Pons (tissue), 1 donor: ENCODE measurements around the gene EDDM13.
"Not testable (repeated sequence)": the region's sequence is repeated elsewhere in the genome, so short reads cannot be mapped to it uniquely, and the experiment has no call there.

Source experiments
- DNase-seq: peaks from one replicate; pipeline ENCODE4 v3.0.0-alpha.2; 2016; ENCODE audit warnings: low spot score

Gene EDDM13, protein sequence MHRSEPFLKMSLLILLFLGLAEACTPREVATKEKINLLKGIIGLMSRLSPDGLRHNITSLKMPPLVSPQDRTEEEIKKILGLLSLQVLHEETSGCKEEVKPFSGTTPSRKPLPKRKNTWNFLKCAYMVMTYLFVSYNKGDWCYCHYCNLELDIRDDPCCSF

DNA sequence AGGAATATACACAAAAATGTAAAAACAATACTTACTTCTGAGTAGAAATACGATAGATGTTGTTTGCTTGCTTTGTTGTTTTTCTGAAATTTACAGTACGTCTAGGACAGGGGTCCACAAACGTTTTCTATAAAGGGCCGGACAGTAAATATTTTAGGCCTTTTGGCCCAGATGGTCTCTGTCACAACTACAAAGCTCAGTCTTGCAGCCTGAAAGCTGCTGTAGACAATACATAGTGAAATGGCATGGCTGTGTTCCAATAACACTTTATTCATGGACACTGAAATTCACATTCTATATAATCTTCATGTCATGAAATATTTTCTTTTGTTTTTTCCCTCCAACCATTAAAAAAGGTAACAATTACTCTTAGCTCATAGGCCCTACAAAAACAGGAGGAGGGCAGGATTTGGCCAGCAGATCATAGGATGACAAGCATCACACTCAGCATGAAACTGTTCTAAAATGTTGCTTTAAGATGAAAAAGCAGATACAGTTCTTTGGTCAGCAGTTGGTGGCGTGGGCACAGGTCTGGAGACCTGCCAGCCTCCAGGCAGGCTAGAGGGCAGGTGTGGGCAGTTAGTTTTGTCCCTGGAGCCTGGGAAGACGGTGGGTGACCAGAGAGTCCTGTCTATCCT is at the start of gene EDDM13:
TSS of gene EDDM13 (plus strand) at position 588 of the 638 bp plus-strand sequence. CDS start 87 bp downstream, outside the sequence.
- DNase-seq: no peak

- DNase-seq: no peak
Observed at GRCh38 chr19:56222901-56223300, 49.6 kb upstream of the EDDM13 start.

GRCh38 chr19:56223481-56223880 is 49.1 kb upstream of the EDDM13 start:
- DNase-seq: no peak

DNA sequence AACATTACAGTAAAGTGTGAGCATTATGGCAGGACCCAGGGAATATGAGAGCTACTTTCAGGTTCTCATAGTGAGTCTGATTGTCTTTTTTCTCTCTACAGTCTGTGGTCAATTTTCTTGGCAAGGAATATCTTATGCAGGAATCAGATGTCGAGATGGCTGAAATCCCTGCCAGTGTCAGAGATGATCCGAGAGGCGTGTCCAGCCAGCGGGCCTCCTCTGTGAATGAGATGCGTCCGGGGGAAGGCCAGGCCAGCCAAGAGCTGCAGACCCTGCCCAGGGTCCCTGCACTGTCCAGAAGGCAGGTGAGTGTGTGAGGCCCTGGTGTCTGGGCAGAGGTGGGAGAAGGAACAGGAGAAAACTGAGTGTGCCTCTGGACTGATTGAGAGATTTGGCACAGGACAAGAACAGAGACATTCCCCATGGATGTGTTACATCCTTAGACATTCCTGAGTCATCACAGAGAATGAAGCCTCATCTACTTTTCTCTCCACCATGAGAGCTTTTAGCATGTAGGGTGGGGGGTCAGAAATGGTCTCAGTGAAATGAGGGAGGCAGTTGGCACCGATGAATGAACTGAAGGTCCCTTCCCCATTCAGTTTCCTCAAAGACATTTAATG is 27.3 kb upstream of the EDDM13 start:
- DNase-seq: no peak

- DNase-seq: not testable (repeated sequence)
Observed at GRCh38 chr19:56245764-56246163, 26.8 kb upstream of the EDDM13 start.

DNA sequence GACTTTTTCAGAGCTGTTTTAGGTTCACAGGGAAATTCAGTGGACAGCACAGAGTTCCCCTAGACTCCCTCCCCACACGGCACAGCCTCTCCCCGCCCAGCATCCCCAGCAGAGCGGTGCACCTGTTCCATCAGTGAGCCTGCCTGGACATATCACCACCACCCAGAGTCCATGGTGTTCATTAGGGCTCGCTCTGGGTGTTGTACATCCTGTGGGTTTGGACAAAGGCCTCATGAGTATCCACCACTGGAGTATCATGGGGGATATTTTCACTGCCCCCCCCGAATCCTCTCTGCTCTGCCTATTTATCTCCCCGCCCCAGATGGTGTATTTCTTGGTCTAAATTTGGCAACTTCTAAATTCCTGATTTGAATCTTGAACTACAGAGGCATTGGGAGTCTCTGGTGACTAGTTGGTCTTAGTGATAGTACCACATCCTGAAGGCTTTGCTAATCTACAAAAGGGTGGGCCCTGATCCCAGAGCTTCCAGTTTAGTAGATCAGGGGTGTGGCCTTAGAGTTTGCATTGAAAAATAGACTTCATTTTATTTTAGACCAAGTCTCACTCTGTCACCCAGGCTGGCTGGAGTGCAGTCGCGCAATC is 23.7 kb upstream of the EDDM13 start:
- not testable (repeated sequence) for DNase-seq

- peak; percentile 39 for DNase-seq
Observed at GRCh38 chr19:56252699-56253422, 19.7 kb upstream of the EDDM13 start.

- DNase-seq: peak; percentile 80
Observed at GRCh38 chr19:56253737-56254136, 18.8 kb upstream of the EDDM13 start.

DNA sequence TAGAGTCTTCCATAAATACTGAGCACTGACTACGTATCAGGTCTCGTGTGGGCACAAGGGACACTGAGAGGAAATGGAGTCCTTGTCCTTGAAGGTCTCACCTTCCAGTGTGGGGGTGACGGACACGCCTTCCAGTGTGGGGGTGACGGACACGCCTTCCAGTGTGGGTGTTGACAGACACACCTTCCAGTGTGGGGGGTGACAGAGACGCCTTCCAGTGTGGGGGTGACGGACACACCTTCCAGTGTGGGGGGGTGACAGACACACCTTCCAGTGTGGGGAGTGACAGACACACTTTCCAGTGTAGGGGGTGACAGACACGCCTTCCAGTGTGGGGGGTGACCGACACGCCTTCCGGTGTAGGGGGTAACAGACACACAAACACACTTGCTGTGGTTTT is 14.3 kb upstream of the EDDM13 start:
- DNase-seq: no peak

- no peak for DNase-seq
Observed at GRCh38 chr19:56261145-56261544, 11.4 kb upstream of the EDDM13 start.

GRCh38 chr19:56261932-56262331 is 10.6 kb upstream of the EDDM13 start:
- DNase-seq: not testable (repeated sequence)

DNA sequence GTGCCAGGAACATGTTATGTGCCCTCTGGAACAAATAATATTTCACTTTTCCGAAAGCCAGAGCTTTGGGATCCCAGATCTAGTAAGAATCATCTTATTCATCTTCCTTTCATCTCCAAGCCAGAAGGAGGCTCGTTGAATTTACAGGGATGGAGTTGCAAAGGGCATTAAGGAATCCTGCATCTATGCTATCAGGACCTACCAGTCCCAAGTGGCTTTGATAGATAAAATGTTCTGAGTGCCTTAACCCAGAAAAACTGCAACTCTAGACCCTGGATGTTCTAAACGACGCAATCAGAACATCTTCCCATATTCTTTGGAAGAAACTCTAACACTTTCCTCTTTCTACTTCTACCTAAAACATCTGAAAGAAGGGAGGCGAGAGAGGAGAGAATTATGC is 9.2 kb upstream of the EDDM13 start:
- no peak for DNase-seq

GRCh38 chr19:56266051-56266450 is 6.5 kb upstream of the EDDM13 start:
- DNase-seq: no peak

DNA sequence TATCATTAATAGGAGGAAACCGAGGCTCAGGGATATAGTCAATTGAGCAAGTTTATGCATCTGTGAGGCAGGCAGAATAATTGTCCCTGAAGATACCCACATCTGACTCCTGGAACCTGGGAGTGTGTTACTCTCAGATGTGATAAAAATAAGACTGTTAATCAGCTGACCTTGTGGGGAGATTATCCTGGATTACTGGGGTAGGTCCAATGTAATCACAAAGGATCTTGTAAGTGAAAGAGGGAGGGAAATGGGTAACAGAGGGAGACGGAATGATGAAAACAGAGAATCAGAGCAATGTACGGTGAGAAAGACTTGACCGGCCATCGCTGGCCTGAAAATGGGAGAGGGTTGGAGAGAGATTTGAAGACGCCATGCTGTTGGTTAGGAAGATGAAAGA is 3.2 kb upstream of the EDDM13 start:
- DNase-seq: no peak

GRCh38 chr19:56270676-56271075 is 1.9 kb upstream of the EDDM13 start:
- no peak for DNase-seq

GRCh38 chr19:56271151-56271550 is 1.4 kb upstream of the EDDM13 start:
- no peak for DNase-seq

GRCh38 chr19:56273563-56274117 is 1.1 kb downstream of the EDDM13 start:
- no peak for DNase-seq

- DNase-seq: no peak
Observed at GRCh38 chr19:56282809-56283208, 10.3 kb downstream of the EDDM13 start.

DNA sequence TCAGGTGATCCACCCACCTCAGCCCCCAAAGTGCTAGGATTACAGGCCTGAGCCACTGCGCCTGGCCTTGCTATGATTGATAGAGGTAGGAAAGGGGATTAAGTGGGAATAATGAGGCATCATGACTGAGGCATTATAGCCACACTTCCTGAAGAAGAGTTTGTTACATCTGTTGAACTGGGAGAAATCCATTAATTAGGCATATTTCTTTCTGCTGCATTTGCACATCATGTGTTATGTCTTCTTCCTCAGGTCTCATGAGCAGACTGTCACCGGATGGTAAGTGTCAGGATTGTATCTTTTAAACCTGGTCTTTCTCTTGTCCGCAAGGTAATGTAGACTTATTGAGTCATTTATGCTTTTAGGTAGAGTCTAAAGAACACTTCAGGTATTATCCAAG is 12.2 kb downstream of the EDDM13 start:
- no peak for DNase-seq

DNA sequence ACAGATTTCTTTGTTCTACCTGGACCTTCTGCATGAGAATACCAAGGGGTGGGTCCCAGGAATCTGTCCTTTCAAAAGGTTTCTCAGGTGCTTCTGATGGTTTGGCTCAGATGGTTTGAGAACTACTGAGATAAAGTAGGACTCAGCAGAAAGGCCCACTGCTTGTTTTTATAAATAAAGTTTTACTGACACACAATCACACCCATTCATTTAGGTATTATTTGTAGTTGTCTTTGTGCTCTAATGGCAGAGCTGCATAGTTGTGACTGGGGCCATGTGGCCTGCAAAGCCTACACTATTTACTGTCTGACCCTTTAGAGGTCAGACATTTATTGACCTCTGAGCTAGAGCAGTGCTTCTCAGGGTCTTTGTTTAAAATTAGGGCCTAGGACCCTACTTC is 17.6 kb downstream of the EDDM13 start:
- DNase-seq: no peak

DNA sequence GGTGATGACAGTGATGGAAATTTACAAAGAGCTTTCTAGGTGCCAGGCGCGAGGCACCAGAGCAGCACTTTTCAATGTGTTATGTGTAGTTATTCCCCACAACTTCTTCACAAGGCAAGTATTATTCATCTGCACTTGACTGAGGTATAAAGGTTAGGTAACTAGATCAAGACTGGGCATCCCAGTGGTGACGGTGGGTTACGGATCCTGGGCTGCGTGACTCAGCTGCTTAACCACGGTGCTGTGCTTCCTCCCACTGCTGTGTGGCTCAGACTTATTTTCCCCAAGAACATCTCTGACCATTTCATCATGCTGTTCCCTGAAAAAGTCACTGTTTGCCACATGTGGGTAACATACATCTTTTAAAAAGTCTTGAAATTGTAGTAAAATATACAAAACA is 19.3 kb downstream of the EDDM13 start:
- no peak for DNase-seq

DNA sequence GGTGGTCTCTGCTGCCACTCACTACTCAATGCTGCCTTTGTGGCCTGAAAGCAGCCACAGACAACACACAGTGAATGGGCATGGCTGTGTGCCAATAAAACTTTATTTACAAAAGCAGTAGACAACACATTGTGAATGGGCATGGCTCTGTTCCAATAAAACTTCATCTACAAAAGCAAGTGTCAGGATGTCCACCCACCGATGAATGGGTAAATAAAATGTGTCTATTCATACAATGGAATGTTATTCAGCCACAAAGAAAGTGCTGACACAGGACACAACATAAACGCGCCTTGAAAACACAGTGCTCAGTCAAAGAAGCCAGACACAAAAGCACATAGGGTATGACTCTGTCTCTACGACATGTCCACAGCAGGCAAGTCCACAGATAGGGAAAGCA is 22.0 kb downstream of the EDDM13 start:
- peak; percentile 80 for DNase-seq
